GM18505 (cell line): ENCODE results near the gene NALCN.

Experiments used
- ATAC-seq: cut with Tn5 transposase; IDR thresholded peaks from one replicate; pipeline ENCODE4 v1.9.1; 2021; ENCODE audit not compliant: unreplicated experiment
- POLR2A ChIP-seq: IDR thresholded peaks from 4 replicates; pipeline ENCODE4 v1.6.1; 2011; ENCODE audit warnings: borderline replicate concordance; ENCODE audit not compliant: insufficient read depth, insufficient read length; ENCODE audit errors: extremely low read depth

NALCN gene

GRCh38 chr13:101433895-101434294 lies 17.6 kb upstream of the NALCN start:
- no peak for ATAC-seq

GRCh38 chr13:101429733-101430132 lies 13.4 kb upstream of the NALCN start:
- ATAC-seq = no peak
- TF ChIP-seq POLR2A = no peak

More at GRCh38 chr13:101433895-101434294, 17.6 kb upstream of the NALCN start:
- no peak for TF ChIP-seq POLR2A

GRCh38 chr13:101425623-101426022 lies 9.3 kb upstream of the NALCN start:
- TF ChIP-seq POLR2A = no peak
- ATAC-seq = no peak

- ATAC-seq = no peak
- TF ChIP-seq POLR2A = no peak
Observed at GRCh38 chr13:101425156-101425471, 8.8 kb upstream of the NALCN start.

GRCh38 chr13:101424381-101425155 lies 8.3 kb upstream of the NALCN start:
- TF ChIP-seq POLR2A = no peak
- no peak for ATAC-seq

GRCh38 chr13:101423872-101424271 lies 7.6 kb upstream of the NALCN start:
- TF ChIP-seq POLR2A = no peak
- no peak for ATAC-seq

GRCh38 chr13:101417501-101417900 lies 1.2 kb upstream of the NALCN start:
- no peak for TF ChIP-seq POLR2A
- no peak for ATAC-seq

- ATAC-seq = no peak
- no peak for TF ChIP-seq POLR2A
Observed at GRCh38 chr13:101417043-101417406, 717 bp upstream of the NALCN start.

GRCh38 chr13:101415358-101416174 lies 742 bp downstream of the NALCN start:
- ATAC-seq = no peak
- TF ChIP-seq POLR2A = no peak

GRCh38 chr13:101412076-101412475 lies 4.2 kb downstream of the NALCN start:
- ATAC-seq = no peak
- no peak for TF ChIP-seq POLR2A

- no peak for TF ChIP-seq POLR2A
Observed at GRCh38 chr13:101408992-101409656, 7.2 kb downstream of the NALCN start.

GRCh38 chr13:101408154-101408553 lies 8.2 kb downstream of the NALCN start:
- ATAC-seq = no peak
- no peak for TF ChIP-seq POLR2A

More at GRCh38 chr13:101408992-101409656, 7.2 kb downstream of the NALCN start:
- ATAC-seq = no peak

- no peak for TF ChIP-seq POLR2A
Observed at GRCh38 chr13:101406791-101407190, 9.5 kb downstream of the NALCN start.

More at GRCh38 chr13:101406791-101407190, 9.5 kb downstream of the NALCN start:
- ATAC-seq = no peak
